ENCODE measurements around the gene MFN2.
A peak's percentile ranks its signal among the peaks of the same experiment; 100 is the strongest.

Gene MFN2

DNA sequence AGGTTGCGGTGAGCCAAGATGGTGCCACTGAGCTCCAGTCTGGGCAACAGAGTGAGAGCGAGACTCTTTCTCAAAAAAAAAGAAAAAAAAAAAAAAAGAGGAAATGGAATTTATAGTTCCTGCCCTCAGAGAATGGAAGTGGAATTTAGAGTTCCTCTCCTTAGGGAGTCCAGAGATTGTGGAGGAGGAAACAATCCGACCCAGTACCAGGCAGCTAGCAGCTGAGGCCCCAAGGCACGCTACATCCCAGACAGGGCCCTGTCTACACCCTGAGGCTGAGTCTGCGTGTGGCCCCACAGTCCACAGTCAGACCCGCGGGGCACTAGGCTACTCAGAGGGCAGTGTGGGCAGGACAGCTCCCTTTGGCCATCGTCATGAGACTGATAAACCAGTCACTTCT, 1.9 kb upstream of the MFN2 start:
- no peak for DNase-seq (ENCODE audit: insufficient read length, low spot score)
- no peak for FAIRE-seq

DNA sequence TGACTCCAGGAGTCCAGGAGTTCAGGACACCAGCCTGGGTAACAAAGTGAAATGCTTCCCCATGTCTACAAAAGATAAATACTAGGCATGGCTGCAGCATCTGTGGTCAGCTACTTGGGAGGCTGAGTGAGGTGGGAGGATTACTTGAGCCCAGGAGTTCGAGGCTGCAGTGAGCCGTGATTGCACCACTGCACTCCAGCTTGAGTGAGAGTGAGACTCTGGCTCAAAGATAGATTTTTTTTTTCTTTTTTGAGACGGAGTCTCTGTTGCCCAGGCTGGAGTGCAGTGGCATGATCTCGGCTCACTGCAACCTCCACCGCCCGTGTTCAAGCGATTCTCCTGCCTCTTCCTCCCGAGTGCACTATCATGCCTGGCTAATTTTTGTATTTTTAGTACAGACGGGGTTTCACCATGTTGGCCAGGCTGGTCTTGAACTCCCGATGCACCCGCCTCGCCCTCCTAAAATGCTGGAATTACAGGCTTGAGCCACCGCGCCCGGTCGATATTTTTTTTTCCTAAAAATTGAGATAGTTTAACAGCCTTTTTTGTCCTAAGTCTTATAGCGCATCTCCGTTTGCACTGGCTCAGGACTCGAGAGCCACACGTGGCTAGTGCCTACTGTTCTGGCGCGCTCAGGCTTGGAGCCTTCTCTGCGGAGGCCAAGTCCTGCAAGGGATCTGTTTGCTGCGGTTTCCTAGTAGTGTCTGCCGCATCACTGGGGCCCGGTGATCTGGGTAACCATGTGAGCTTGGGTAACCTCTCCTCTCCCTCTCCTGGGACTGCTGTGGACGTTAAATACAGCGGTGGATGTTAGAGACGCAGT, 1.0 kb upstream of the MFN2 start:
- no peak for FAIRE-seq
- TF ChIP-seq POLR2A (IDR thresholded peaks at IDR 0.05; ENCODE audit: low read depth, low read length), result no peak
- TF ChIP-seq SPI1 (IDR thresholded peaks at IDR 0.05; ENCODE audit: low read depth, low read length), result no peak
- no peak for TF ChIP-seq TAF1 (IDR thresholded peaks at IDR 0.05; ENCODE audit: low read depth, low read length)
- TF ChIP-seq PAX5 (IDR thresholded peaks at IDR 0.05; ENCODE audit: insufficient read depth, low read length, severe bottlenecking), result no peak
- TF ChIP-seq POLR2AphosphoS5 (IDR thresholded peaks at IDR 0.05; ENCODE audit: low read depth, low read length), result no peak
- no peak for TF ChIP-seq POU2F2 (IDR thresholded peaks at IDR 0.05; ENCODE audit: low read depth, low read length)
- DNase-seq (ENCODE audit: insufficient read length, low spot score), result no peak

More for the DNA sequence above, 1.9 kb upstream of the MFN2 start:
- TF ChIP-seq POLR2A (IDR thresholded peaks at IDR 0.05; ENCODE audit: low read depth, low read length) (no peak), POLR2AphosphoS5 (IDR thresholded peaks at IDR 0.05; ENCODE audit: low read depth, low read length) (no peak), SPI1 (IDR thresholded peaks at IDR 0.05; ENCODE audit: low read depth, low read length) (0 out of 2 replicates have a peak, but pooled peaks have one; percentile 18), POU2F2 (IDR thresholded peaks at IDR 0.05; ENCODE audit: low read depth, low read length) (no peak)

DNA sequence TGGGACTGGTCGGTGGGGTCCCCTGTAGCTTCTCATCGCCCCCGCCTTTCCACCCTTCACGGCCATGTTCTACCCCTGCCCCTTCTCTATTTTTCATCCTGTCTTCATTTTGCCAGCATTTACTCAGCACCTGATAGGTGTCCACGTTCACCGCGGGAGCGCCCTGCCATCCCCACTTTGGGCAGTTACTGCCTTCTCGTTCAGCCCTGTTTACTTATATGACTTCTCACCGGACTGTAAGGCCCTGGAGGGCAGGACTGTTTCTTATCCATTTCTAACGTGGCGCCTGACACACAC, 380 bp downstream of the MFN2 start:
- DNase-seq (ENCODE audit: insufficient read length, low spot score) (no peak), FAIRE-seq (peak; percentile 56)

DNA sequence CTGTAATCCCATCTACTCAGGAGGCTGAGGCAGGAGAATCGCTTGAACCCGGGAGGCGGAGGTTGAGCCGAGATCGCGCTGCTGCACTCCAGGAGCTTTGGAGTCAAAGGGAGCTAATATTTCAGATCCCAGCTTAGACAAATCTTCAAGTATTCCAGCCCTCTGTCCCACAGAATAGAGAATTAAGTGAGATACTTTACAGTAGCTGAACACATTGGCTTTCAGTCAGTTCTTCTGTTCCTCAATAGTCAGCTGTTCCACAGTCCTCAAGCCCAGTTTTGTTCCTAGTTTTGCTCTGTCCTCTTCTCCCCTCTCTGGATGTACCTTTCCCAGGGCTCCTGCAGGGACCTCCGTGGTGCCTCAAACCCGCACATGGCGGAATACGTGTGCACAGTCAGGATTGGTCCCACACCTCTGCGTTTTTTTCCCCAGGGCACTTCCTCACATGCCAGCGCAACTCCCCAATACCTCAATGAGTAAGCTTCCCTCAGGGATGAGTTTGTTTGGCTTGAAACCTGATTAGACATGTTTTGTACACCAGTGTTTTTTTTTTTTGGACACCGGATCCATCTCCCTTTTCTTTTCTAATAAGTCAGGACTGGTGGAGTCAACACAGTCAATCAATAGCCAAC, 1.2 kb downstream of the MFN2 start:
- TF ChIP-seq SPI1 (IDR thresholded peaks at IDR 0.05; ENCODE audit: low read depth, low read length) (no peak), POLR2AphosphoS5 (IDR thresholded peaks at IDR 0.05; ENCODE audit: low read depth, low read length) (no peak), POLR2A (IDR thresholded peaks at IDR 0.05; ENCODE audit: low read depth, low read length) (no peak), POU2F2 (IDR thresholded peaks at IDR 0.05; ENCODE audit: low read depth, low read length) (no peak), PAX5 (IDR thresholded peaks at IDR 0.05; ENCODE audit: insufficient read depth, low read length, severe bottlenecking) (no peak), TAF1 (IDR thresholded peaks at IDR 0.05; ENCODE audit: low read depth, low read length) (no peak)
- no peak for DNase-seq (ENCODE audit: insufficient read length, low spot score)

More for the DNA sequence above, 380 bp downstream of the MFN2 start:
- no peak for TF ChIP-seq SPI1 (IDR thresholded peaks at IDR 0.05; ENCODE audit: low read depth, low read length)
- no peak for TF ChIP-seq POLR2AphosphoS5 (IDR thresholded peaks at IDR 0.05; ENCODE audit: low read depth, low read length)
- TF ChIP-seq POLR2A (IDR thresholded peaks at IDR 0.05; ENCODE audit: low read depth, low read length), result no peak; the same call in 1 of the 2 replicates
- TF ChIP-seq TAF1 (IDR thresholded peaks at IDR 0.05; ENCODE audit: low read depth, low read length), result no peak
- TF ChIP-seq PAX5 (IDR thresholded peaks at IDR 0.05; ENCODE audit: insufficient read depth, low read length, severe bottlenecking), result no peak
- TF ChIP-seq POU2F2 (IDR thresholded peaks at IDR 0.05; ENCODE audit: low read depth, low read length), result no peak

DNA sequence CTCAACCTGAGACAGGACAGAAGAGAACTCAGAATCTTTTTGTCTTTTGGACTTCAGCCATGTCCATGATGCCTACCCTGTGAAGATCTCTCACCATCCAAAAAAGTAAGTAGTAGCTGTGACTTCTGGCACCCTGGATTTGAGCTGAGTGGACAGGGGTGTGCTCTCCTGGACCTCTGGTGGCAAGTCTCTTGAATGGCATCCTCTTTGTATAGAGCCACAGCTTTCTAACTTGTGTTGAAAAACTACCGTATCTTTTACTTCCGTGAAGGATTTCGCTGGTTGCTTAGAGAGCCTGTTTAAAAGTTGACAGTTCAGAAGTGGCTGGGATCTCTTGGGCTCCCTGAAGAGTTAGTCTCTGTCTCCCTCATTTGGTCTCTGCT, 1.8 kb downstream of the MFN2 start:
- no peak for FAIRE-seq
- TF ChIP-seq TAF1 (IDR thresholded peaks at IDR 0.05; ENCODE audit: low read depth, low read length) (no peak), POLR2A (IDR thresholded peaks at IDR 0.05; ENCODE audit: low read depth, low read length) (no peak), POU2F2 (IDR thresholded peaks at IDR 0.05; ENCODE audit: low read depth, low read length) (no peak)
- DNase-seq (ENCODE audit: insufficient read length, low spot score), result no peak

More for the DNA sequence above, 1.2 kb downstream of the MFN2 start:
- FAIRE-seq, result no peak

DNA sequence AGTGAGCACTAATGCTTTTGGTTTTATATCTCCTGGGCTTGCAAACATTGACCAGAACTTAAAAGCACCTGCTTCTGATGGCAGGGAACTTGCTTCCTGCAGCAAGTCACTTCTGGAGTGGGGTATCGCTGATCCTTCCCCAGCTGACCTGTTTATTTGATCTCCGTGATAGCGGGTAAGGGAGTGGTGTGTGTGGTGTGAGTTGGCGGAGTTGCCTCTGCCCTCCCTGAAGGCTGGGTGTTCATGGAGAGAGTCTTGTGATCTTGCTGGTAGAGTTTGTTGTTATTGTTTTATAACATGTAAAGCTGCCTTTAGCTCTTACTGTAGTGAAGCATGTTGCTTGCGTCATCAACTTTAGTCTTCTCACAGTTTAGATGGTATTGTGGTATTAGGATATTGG, 3.9 kb downstream of the MFN2 start:
- DNase-seq (ENCODE audit: insufficient read length, low spot score), result no peak
- FAIRE-seq, result no peak
- TF ChIP-seq POLR2AphosphoS5 (IDR thresholded peaks at IDR 0.05; ENCODE audit: low read depth, low read length), result no peak
- no peak for TF ChIP-seq POLR2A (IDR thresholded peaks at IDR 0.05; ENCODE audit: low read depth, low read length)
- no peak for TF ChIP-seq PAX5 (IDR thresholded peaks at IDR 0.05; ENCODE audit: insufficient read depth, low read length, severe bottlenecking)
- no peak for TF ChIP-seq TAF1 (IDR thresholded peaks at IDR 0.05; ENCODE audit: low read depth, low read length)
- no peak for TF ChIP-seq SPI1 (IDR thresholded peaks at IDR 0.05; ENCODE audit: low read depth, low read length)
- no peak for TF ChIP-seq POU2F2 (IDR thresholded peaks at IDR 0.05; ENCODE audit: low read depth, low read length)

DNA sequence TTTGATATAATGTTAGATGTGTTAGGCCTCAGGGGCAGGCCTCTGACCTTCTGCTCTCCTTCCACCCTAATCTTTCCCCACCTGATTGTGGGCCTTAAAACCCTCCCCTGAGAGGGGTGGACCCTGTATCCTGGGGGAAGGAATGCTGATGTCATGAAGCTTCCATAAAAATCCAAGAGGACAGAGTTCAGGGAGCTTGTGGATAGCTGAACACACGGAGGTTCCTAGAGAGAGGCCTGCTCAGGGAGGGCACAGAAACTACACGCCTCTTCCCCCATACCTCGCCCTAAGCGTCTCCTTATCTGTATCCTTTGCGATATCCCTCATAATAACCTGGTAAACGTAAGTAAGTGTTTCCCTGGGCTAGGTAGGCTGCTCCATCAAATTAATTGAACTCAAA, 4.3 kb downstream of the MFN2 start:
- FAIRE-seq (no peak), DNase-seq (ENCODE audit: insufficient read length, low spot score) (no peak)
- TF ChIP-seq PAX5 (IDR thresholded peaks at IDR 0.05; ENCODE audit: insufficient read depth, low read length, severe bottlenecking) (no peak), POLR2AphosphoS5 (IDR thresholded peaks at IDR 0.05; ENCODE audit: low read depth, low read length) (no peak), SPI1 (IDR thresholded peaks at IDR 0.05; ENCODE audit: low read depth, low read length) (no peak), TAF1 (IDR thresholded peaks at IDR 0.05; ENCODE audit: low read depth, low read length) (no peak), POU2F2 (IDR thresholded peaks at IDR 0.05; ENCODE audit: low read depth, low read length) (no peak), POLR2A (IDR thresholded peaks at IDR 0.05; ENCODE audit: low read depth, low read length) (no peak)

DNA sequence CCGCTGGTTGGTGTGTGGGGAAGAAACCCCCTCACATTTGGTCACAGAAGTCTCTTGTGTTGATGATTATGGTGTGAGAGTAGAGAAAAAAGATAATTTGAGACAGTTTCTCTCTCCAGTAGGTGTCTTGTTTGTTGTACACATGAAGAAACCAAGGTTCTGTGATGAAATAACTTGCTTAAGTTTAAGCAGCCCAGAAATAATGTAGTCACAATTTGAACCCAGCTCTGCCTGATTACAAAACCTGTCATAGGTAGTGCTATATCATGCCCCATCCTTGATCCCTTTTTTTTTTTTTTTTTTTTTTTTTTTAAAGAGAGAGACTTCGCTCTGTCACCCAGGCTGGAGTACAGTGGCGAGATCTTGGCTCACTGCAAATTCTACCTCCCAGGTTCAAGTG, 4.9 kb downstream of the MFN2 start:
- no peak for FAIRE-seq
- no peak for TF ChIP-seq TAF1 (IDR thresholded peaks at IDR 0.05; ENCODE audit: low read depth, low read length)
- TF ChIP-seq PAX5 (IDR thresholded peaks at IDR 0.05; ENCODE audit: insufficient read depth, low read length, severe bottlenecking), result no peak
- no peak for TF ChIP-seq POLR2A (IDR thresholded peaks at IDR 0.05; ENCODE audit: low read depth, low read length)
- no peak for TF ChIP-seq POLR2AphosphoS5 (IDR thresholded peaks at IDR 0.05; ENCODE audit: low read depth, low read length)
- no peak for TF ChIP-seq POU2F2 (IDR thresholded peaks at IDR 0.05; ENCODE audit: low read depth, low read length)
- TF ChIP-seq SPI1 (IDR thresholded peaks at IDR 0.05; ENCODE audit: low read depth, low read length), result no peak
- no peak for DNase-seq (ENCODE audit: insufficient read length, low spot score)

DNA sequence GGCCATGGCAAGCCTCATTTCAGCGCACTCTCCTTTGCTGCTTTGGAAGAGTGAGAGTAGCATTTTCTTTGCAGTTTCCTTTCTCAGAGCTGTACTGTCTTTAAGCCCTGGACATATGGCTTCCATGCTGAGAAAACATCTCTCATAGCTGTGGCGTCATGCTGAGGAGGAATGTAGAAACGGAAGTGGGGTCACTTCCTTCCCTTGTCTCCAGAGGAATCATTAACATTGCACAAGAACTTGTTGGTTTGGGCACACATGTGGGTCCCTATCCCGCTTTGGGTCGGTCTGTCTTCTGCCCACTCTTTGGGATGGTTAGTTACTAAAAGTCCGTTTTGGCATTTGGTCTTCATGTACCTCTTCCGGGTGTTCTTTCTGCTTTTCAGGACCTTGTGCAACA, 5.6 kb downstream of the MFN2 start:
- no peak for TF ChIP-seq TAF1 (IDR thresholded peaks at IDR 0.05; ENCODE audit: low read depth, low read length)
- no peak for TF ChIP-seq POU2F2 (IDR thresholded peaks at IDR 0.05; ENCODE audit: low read depth, low read length)
- no peak for TF ChIP-seq POLR2A (IDR thresholded peaks at IDR 0.05; ENCODE audit: low read depth, low read length)
- no peak for TF ChIP-seq POLR2AphosphoS5 (IDR thresholded peaks at IDR 0.05; ENCODE audit: low read depth, low read length)
- no peak for TF ChIP-seq SPI1 (IDR thresholded peaks at IDR 0.05; ENCODE audit: low read depth, low read length)
- TF ChIP-seq PAX5 (IDR thresholded peaks at IDR 0.05; ENCODE audit: insufficient read depth, low read length, severe bottlenecking), result no peak
- no peak for DNase-seq (ENCODE audit: insufficient read length, low spot score)
- FAIRE-seq, result no peak

Data from GM12891 (cell line).